ENCODE measurements around the gene SLC2A10. TPM values are rescaled to one million over a fixed set of nuclear protein-coding genes. Genes with fewer than 3 reads are reported as not detected.

SLC2A10 gene
- total and polyA plus RNA-seq, 10 of the 15 experiments (the other 5 are each of a cell fraction or from before 2014, with no cell fraction given): not detected

GRCh38 chr20:46774236-46774635 is 64.8 kb downstream of the SLC2A10 start:
- no TSS peak for BruUV-seq (replicated peaks)
- Histone ChIP-seq H3K27ac (ENCODE audit: control insufficient read depth, insufficient read depth) (no peak overlapping the region), H3K4me2 (ENCODE audit: control insufficient read depth, insufficient read depth) (no peak overlapping the region), H4K20me1 (ENCODE audit: control insufficient read depth, insufficient read depth) (no peaks in the 10 kb centered on the region), H3K36me3 (ENCODE audit: control insufficient read depth in 2 of 2, insufficient read depth in 2 of 2, low read length in 1 of 2) (no peaks in the 10 kb centered on the region), H3K79me2 (ENCODE audit: control insufficient read depth, insufficient read depth, low read length) (no peaks in the 10 kb centered on the region), H3K4me3 (no peak overlapping the region), H3K4me1 (ENCODE audit: control insufficient read depth, insufficient read depth, low read length) (no peaks in the 10 kb centered on the region), H2AFZ (ENCODE audit: control insufficient read depth, low read depth, low read length) (no peak overlapping the region), H3K27me3 (replicated peaks in 1 of 2; ENCODE audit: control insufficient read depth in 2 of 2, insufficient read depth in 2 of 2, low read length in 1 of 2) (no peaks in the 10 kb centered on the region; a peak in 2 of 4 replicates), H3K9me3 (replicated peaks; ENCODE audit: control insufficient read depth, insufficient read depth, low read length) (no peaks in the 10 kb centered on the region), H3K9ac (ENCODE audit: control insufficient read depth, insufficient read depth, low read length) (no peak overlapping the region)
- in situ Hi-C loops (cut with MboI): no loop called here
- ChIA-PET POLR2A (no interaction called here), CTCF (interaction anchor here (0.6 to 1.5 kb wide), 4 partner anchors 11 to 254 kb away, joined by 3 to 4 read pairs (median 3); no protein-coding TSS in a partner anchor), SMC1A (ENCODE audit: uncharacterized antibody, unreplicated experiment) (no interaction called here), RAD21 (ENCODE audit: unreplicated experiment) (no interaction called here)
- WGBS (ENCODE audit: insufficient coverage, insufficient replicate concordance, low lambda C conversion rate, missing lambda C conversion rate): 0% methylated on average over 2 of the region's 2 CpGs
- no peak for ATAC-seq
- TF ChIP-seq STAT3 (IDR thresholded peaks at IDR 0.05; ENCODE audit: low read depth, low read length) (no peak), ZNF217 (IDR thresholded peaks at IDR 0.05) (no peak), BMI1 (IDR thresholded peaks at IDR 0.05; ENCODE audit: borderline replicate concordance) (no peak), RFX5 (IDR thresholded peaks at IDR 0.05; ENCODE audit: low read depth, low read length) (no peak), MTA2 (IDR thresholded peaks at IDR 0.05; ENCODE audit: low read depth) (no peak), E2F8 (IDR thresholded peaks at IDR 0.05; ENCODE audit: low read depth, partially characterized antibody) (no peak), RB1 (IDR thresholded peaks at IDR 0.05; ENCODE audit: borderline replicate concordance) (no peak), CHD4 (IDR thresholded peaks at IDR 0.05) (no peak), NBN (IDR thresholded peaks at IDR 0.05) (no peak), NR2F1 (conservative IDR thresholded peaks at IDR 0.05) (no peak), NR2C2 (IDR thresholded peaks at IDR 0.05; ENCODE audit: borderline replicate concordance, control insufficient read depth, insufficient read length, low read depth) (no peak), TCF7 (IDR thresholded peaks at IDR 0.05; ENCODE audit: borderline replicate concordance) (no peak), PAX5 (IDR thresholded peaks at IDR 0.05; ENCODE audit: borderline replicate concordance, low read depth, low read length) (no peak), RELA (IDR thresholded peaks at IDR 0.05; ENCODE audit: borderline replicate concordance, partially characterized antibody) (no peak), BRCA1 (IDR thresholded peaks at IDR 0.05; ENCODE audit: low read depth, low read length) (no peak), TARDBP (IDR thresholded peaks at IDR 0.05; ENCODE audit: borderline replicate concordance) (no peak)
- TF ChIP-seq, protein P1, sequence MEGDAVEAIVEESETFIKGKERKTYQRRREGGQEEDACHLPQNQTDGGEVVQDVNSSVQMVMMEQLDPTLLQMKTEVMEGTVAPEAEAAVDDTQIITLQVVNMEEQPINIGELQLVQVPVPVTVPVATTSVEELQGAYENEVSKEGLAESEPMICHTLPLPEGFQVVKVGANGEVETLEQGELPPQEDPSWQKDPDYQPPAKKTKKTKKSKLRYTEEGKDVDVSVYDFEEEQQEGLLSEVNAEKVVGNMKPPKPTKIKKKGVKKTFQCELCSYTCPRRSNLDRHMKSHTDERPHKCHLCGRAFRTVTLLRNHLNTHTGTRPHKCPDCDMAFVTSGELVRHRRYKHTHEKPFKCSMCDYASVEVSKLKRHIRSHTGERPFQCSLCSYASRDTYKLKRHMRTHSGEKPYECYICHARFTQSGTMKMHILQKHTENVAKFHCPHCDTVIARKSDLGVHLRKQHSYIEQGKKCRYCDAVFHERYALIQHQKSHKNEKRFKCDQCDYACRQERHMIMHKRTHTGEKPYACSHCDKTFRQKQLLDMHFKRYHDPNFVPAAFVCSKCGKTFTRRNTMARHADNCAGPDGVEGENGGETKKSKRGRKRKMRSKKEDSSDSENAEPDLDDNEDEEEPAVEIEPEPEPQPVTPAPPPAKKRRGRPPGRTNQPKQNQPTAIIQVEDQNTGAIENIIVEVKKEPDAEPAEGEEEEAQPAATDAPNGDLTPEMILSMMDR (IDR thresholded peaks at IDR 0.05 in 2 of 3, conservative IDR thresholded peaks at IDR 0.05 in 1 of 3; ENCODE audit: control insufficient read depth in 2 of 3, extremely low read depth in 1 of 3, insufficient read depth in 1 of 3, low read depth in 3 of 3, low read length in 3 of 3): no peak
- DNase-seq (ENCODE audit: low read depth, low spot score): no peak
- FAIRE-seq: no peak
- intact Hi-C loops (cut with micrococcal nuclease; ENCODE audit: unreplicated experiment): no loop called here

Measured in GM12878 (cell line).